Hepatocyte (in vitro differentiated cells): ENCODE measurements around the gene TPK1.

ENCODE experiments used
- CTCF ChIP-seq: fragments of 200-600 bp; sonication (generic); IDR thresholded peaks from 2 replicates; pipeline ENCODE4 v1.5.1; 2016; ENCODE audit warnings: antibody characterized with exemption, mild to moderate bottlenecking; ENCODE audit not compliant: poor library complexity
- EZH2 ChIP-seq: fragments of 200-600 bp; sonication (generic); IDR thresholded peaks from 2 replicates; pipeline ENCODE4 v1.6.1; 2016; ENCODE audit warnings: antibody characterized with exemption, mild to moderate bottlenecking, borderline replicate concordance
- EZH2phosphoT487 ChIP-seq: fragments of 200-600 bp; sonication (generic); IDR thresholded peaks from one replicate; pipeline ENCODE4 v1.6.1; 2018; ENCODE audit warnings: antibody characterized with exemption, mild to moderate bottlenecking, low read depth, moderate library complexity; ENCODE audit not compliant: unreplicated experiment, severe bottlenecking

GRCh38 chr7:144445590-144445989 is 390.3 kb downstream of the TPK1 start:
- TF ChIP-seq EZH2phosphoT487: no peak
- no peak for TF ChIP-seq CTCF
- TF ChIP-seq EZH2: no peak
